ENCODE results near the gene LIMK1.

Gene LIMK1

DNA sequence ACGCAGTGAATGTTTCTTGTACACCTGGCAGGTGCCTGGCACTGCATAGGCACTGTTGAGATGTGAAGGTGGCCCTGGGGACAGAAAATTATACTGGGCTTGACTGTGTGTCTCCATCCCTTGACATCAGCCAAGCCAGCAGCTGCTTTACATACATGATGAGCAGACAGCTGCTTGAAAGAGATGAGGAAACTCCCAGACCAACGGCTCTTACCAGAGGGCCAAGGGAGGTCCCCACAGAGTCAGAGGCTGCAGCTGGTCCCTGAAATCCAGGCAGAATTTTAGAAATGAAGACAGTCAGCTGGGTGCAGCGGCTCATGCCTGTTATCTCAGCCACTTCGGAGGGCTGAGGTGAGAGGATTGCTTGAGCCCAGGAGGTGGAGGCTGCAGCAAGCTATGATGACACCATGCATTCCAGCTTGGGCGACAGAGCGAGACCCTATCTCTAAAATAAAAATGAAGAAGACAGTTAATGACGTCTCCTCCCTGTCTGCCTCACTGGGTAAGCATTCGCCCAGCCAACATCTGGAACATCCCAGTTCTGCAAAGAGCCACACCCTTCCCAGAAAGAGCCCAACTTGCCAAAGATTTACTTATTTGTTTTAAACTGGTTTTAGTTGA is 17.6 kb downstream of the LIMK1 start:
- Histone ChIP-seq H3K9me2 (ENCODE audit: low read depth, low read length) (no peaks in the 10 kb centered on the region), H2AFZ (ENCODE audit: low read length) (no peak overlapping the region), H3K27ac (ENCODE audit: low read depth, low read length, poor library complexity, severe bottlenecking) (peak overlapping the region; percentile 88), H3K9ac (ENCODE audit: low read length) (no peak overlapping the region; the same call in 1 of the 2 replicates), H3K36me3 (ENCODE audit: insufficient read depth, low read length) (peaks cover 59% of the 10 kb centered on the region), H3K4me2 (ENCODE audit: low read length) (peak overlapping the region; percentile 22), H4K20me1 (ENCODE audit: insufficient read depth, low read length) (no peaks in the 10 kb centered on the region), H3F3A (ENCODE audit: insufficient read depth, low read length) (peaks cover 10% of the 10 kb centered on the region; the same call in 1 of the 2 replicates), H3K4me3 (ENCODE audit: low read depth, low read length, poor library complexity, severe bottlenecking) (peak overlapping the region; percentile 8), H3K4me1 (ENCODE audit: insufficient read depth, low read length, severe bottlenecking) (peaks cover 25% of the 10 kb centered on the region), H3K27me3 (ENCODE audit: insufficient read depth, low read length) (no peaks in the 10 kb centered on the region), H3K79me2 (ENCODE audit: insufficient read depth, low read length) (no peaks in the 10 kb centered on the region), H3K9me3 (ENCODE audit: low read length) (no peaks in the 10 kb centered on the region)
- TF ChIP-seq EZH2 (IDR thresholded peaks at IDR 0.05; ENCODE audit: borderline replicate concordance, low read length), result no peak
- TF ChIP-seq, protein P1, sequence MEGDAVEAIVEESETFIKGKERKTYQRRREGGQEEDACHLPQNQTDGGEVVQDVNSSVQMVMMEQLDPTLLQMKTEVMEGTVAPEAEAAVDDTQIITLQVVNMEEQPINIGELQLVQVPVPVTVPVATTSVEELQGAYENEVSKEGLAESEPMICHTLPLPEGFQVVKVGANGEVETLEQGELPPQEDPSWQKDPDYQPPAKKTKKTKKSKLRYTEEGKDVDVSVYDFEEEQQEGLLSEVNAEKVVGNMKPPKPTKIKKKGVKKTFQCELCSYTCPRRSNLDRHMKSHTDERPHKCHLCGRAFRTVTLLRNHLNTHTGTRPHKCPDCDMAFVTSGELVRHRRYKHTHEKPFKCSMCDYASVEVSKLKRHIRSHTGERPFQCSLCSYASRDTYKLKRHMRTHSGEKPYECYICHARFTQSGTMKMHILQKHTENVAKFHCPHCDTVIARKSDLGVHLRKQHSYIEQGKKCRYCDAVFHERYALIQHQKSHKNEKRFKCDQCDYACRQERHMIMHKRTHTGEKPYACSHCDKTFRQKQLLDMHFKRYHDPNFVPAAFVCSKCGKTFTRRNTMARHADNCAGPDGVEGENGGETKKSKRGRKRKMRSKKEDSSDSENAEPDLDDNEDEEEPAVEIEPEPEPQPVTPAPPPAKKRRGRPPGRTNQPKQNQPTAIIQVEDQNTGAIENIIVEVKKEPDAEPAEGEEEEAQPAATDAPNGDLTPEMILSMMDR (IDR thresholded peaks at IDR 0.05; ENCODE audit: low read length), result no peak

DNA sequence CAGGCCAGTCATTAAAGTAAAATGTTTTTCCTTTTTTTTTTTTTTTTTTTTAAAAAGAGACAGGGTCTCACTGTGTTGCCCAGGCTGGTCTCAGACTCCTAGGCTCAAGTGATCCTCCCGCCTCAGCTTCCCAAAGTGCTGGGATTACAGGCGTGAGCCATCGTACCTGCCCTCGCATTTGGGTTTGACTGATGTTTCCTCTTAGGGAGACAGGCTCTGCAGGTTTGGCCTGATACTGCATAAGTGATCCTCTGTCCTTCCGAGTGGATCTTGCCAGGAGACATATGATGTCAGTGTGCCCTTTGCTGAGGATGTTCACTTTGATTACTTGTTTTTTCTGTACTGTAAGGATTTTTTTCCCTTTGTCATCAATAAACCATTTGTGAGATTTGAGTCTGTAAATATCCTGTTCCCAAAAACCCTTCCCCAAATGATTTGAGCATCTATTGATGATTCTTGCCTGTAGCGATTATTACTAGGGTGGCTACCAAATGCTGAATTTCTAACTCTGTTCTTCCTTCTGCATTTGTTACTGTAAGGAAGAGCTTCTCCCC is 19.7 kb downstream of the LIMK1 start:
- H3K79me2 ChIP-seq (ENCODE audit: insufficient read depth, low read length), result no peaks in the 10 kb centered on the region
- no peak overlapping the region for H3K4me3 ChIP-seq (ENCODE audit: low read depth, low read length, poor library complexity, severe bottlenecking)
- H3K36me3 ChIP-seq (ENCODE audit: insufficient read depth, low read length), result peaks cover 58% of the 10 kb centered on the region
- no peaks in the 10 kb centered on the region for H3K9me2 ChIP-seq (ENCODE audit: low read depth, low read length)
- H3K9ac ChIP-seq (ENCODE audit: low read length), result no peak overlapping the region
- H2AFZ ChIP-seq (ENCODE audit: low read length), result no peak overlapping the region
- peaks cover 25% of the 10 kb centered on the region for H3K4me1 ChIP-seq (ENCODE audit: insufficient read depth, low read length, severe bottlenecking)
- H3F3A ChIP-seq (ENCODE audit: insufficient read depth, low read length), result peaks cover 10% of the 10 kb centered on the region; the same call in 1 of the 2 replicates
- TF ChIP-seq EZH2 (IDR thresholded peaks at IDR 0.05; ENCODE audit: borderline replicate concordance, low read length), result no peak
- TF ChIP-seq, protein P1 (IDR thresholded peaks at IDR 0.05; ENCODE audit: low read length), result no peak
- no peaks in the 10 kb centered on the region for H3K27me3 ChIP-seq (ENCODE audit: insufficient read depth, low read length)
- no peak overlapping the region for H3K27ac ChIP-seq (ENCODE audit: low read depth, low read length, poor library complexity, severe bottlenecking)
- no peak overlapping the region for H3K4me2 ChIP-seq (ENCODE audit: low read length)
- no peaks in the 10 kb centered on the region for H4K20me1 ChIP-seq (ENCODE audit: insufficient read depth, low read length)
- H3K9me3 ChIP-seq (ENCODE audit: low read length), result no peaks in the 10 kb centered on the region

DNA sequence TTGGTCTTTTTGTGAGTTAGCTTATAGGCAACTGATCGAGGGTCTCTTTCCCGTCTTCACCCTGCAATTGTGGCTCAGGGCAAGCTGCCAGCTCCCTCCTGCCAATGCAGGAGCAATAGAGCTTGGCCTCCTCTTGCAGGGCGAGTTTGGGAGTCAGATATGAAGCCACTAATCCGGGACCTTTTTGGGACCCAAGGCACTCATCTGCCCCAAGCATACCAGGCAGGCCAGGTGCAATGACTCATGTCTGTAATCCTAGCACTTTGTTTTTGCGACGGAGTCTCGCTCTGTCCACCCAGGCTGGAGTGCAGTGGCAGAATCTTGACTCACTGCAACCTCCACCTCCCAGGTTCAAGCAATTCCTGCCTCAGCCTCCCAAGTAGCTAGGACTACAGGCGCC is 21.1 kb downstream of the LIMK1 start:
- Histone ChIP-seq H3K9ac (ENCODE audit: low read length) (no peak overlapping the region), H3F3A (ENCODE audit: insufficient read depth, low read length) (peaks cover 8% of the 10 kb centered on the region; the same call in 1 of the 2 replicates), H2AFZ (ENCODE audit: low read length) (no peak overlapping the region), H3K36me3 (ENCODE audit: insufficient read depth, low read length) (peaks cover 59% of the 10 kb centered on the region), H3K4me1 (ENCODE audit: insufficient read depth, low read length, severe bottlenecking) (peaks cover 25% of the 10 kb centered on the region), H3K79me2 (ENCODE audit: insufficient read depth, low read length) (no peaks in the 10 kb centered on the region), H3K27me3 (ENCODE audit: insufficient read depth, low read length) (no peaks in the 10 kb centered on the region), H3K9me3 (ENCODE audit: low read length) (no peaks in the 10 kb centered on the region), H3K27ac (ENCODE audit: low read depth, low read length, poor library complexity, severe bottlenecking) (no peak overlapping the region), H3K4me2 (ENCODE audit: low read length) (no peak overlapping the region), H4K20me1 (ENCODE audit: insufficient read depth, low read length) (no peaks in the 10 kb centered on the region), H3K9me2 (ENCODE audit: low read depth, low read length) (no peaks in the 10 kb centered on the region), H3K4me3 (ENCODE audit: low read depth, low read length, poor library complexity, severe bottlenecking) (no peak overlapping the region)
- TF ChIP-seq EZH2 (IDR thresholded peaks at IDR 0.05; ENCODE audit: borderline replicate concordance, low read length), result no peak
